Activated CD8-positive, alpha-beta memory T cell treated with anti-CD3 and anti-CD28 coated beads for 4 hours (primary cell): ENCODE data around the gene KIR2DL1.
"Not testable (repeated sequence)": the region's sequence is repeated elsewhere in the genome, so short reads cannot be mapped to it uniquely, and the experiment has no call there.

ENCODE experiments used
- DNase-seq, 2 donors: peaks; one replicate each; pipeline ENCODE4 v3.0.0-alpha.2; 2020; ENCODE audit warnings: low read depth in 2 of 2

The KIR2DL1 gene

GRCh38 chr19:54771018-54771960, 1.7 kb downstream of the KIR2DL1 start:
- DNase-seq, result not testable (repeated sequence)

- DNase-seq, result not testable (repeated sequence)
Observed at GRCh38 chr19:54772666-54773065, 3.1 kb downstream of the KIR2DL1 start.

DNA sequence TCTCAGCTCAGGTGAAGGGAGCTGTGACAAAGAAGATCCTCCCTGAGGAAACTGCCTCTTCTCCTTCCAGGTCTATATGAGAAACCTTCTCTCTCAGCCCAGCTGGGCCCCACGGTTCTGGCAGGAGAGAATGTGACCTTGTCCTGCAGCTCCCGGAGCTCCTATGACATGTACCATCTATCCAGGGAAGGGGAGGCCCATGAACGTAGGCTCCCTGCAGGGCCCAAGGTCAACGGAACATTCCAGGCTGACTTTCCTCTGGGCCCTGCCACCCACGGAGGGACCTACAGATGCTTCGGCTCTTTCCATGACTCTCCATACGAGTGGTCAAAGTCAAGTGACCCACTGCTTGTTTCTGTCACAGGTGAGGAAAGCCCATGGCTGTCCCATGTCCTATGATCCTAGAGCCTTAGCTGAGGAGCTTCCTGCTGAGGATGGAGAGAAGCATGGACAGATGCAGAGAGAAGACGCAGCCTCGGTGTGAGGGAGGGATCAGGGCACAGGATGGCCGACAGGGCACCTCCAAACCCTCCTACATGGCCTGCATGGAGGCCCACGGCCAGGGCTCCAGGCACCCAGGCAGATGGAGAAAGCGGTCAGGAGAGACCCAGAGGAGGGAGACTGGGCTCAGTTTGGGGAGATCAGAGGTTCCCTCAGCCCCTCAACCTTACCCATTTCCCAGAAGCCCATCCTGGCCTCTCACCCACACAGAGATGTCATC, 5.7 kb downstream of the KIR2DL1 start:
- DNase-seq, result not testable (repeated sequence)

- not testable (repeated sequence) for DNase-seq
Observed at GRCh38 chr19:54775830-54776229, 6.2 kb downstream of the KIR2DL1 start.

DNA sequence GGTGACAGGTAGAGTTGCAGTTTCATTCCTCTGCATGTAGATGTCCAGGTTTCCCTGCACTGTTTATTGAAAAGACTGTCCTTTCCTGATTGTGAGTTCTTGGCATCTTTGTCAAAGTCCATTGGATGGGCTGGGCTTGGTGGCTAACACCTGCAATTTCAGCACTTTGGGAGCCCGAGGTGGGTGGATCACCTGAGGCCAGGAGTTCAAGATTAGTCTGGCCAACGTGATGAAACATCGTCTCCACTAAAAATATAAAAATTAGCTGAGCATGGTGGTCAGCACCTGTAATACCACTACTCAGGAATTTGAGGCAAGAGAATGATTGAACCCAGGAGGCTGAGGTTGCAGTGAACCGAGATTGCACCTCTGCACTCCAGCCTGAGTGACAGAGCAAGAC, 8.3 kb downstream of the KIR2DL1 start:
- not testable (repeated sequence) for DNase-seq

DNA sequence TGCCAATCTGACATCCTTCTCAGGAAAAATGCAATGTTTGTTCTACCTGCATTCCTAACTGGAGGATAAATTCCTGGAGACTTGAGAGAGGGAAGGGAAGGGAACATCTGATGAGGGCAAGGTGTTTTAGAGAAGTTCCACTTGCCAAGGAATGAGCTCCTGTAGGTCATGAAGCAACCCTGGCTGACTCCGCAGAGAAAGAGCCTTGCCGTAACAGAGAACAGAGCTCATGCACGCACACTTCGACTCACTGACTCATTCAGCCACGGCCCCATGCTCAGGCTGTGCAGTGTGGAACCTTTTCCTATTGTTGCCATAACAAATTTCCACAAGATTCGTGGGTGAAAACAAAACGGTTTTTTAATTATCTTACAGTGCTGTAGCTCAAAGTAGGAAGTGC, 9.3 kb downstream of the KIR2DL1 start:
- not testable (repeated sequence) for DNase-seq

DNA sequence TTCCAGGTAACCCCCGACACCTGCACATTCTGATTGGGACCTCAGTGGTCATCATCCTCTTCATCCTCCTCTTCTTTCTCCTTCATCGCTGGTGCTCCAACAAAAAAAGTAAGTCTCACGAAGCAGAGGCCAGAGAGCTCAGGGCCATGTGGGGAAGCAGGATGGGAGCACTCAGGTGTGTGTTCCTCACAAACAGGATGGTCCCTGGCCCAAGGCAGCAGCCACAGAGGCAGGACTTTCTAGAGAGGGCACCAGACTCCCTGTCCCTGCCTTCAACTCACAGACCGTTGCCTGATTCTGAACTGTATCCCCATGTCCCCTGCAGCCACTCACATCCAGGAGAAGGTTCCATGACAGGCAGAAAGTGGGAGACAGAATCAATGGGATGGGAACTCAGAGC, 13.3 kb downstream of the KIR2DL1 start:
- DNase-seq, result not testable (repeated sequence)

DNA sequence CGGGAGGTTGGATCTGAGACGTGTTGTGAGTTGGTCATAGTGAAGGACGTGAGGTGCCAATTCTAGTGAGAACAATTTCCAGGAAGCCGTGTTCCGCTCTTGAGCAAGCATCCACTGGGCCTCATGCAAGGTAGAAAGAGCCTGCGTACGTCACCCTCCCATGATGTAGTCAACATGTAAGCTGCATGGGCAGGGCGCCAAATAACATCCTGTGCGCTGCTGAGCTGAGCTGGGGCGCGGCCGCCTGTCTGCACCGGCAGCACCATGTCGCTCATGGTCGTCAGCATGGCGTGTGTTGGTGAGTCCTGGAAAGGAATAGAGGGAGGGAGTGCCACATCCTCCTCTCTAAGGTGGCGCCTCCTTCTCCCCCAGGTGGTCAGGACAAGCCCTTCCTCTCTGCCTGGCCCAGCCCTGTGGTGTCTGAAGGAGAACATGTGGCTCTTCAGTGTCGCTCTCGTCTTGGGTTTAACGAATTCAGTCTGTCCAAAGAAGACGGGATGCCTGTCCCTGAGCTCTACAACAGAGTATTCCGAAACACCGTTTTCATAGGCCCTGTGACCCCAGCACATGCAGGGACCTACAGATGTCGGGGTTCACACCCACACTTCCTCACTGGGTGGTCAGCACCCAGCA, 16.6 kb downstream of the KIR2DL1 start:
- DNase-seq, result not testable (repeated sequence)

- DNase-seq, result not testable (repeated sequence)
Observed at GRCh38 chr19:54788154-54788553, 18.6 kb downstream of the KIR2DL1 start.

DNA sequence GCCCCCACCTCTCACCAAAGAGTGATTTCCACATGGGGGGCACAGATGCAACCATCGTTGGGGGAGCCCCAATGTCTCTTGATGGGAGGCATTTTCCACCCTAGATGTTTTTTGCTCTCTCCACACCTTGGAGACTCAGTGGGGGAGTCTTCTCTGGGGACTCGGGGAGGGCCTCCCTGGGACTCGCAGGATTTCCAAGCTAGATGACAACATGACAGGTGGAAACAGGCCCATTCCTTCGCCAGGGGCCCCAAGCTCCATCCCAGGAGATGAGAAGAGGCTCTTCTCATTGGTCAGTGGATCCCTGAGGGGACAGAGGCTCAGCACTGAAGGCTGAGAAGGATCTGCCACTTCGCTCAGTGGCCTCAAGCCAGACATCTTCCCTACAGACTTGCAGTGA, 21.1 kb downstream of the KIR2DL1 start:
- no peak for DNase-seq

- no peak for DNase-seq
Observed at GRCh38 chr19:54791476-54791875, 21.9 kb downstream of the KIR2DL1 start.

GRCh38 chr19:54792814-54793213, 23.2 kb downstream of the KIR2DL1 start:
- no peak for DNase-seq

- DNase-seq, result no peak
Observed at GRCh38 chr19:54795758-54796157, 26.2 kb downstream of the KIR2DL1 start.

DNA sequence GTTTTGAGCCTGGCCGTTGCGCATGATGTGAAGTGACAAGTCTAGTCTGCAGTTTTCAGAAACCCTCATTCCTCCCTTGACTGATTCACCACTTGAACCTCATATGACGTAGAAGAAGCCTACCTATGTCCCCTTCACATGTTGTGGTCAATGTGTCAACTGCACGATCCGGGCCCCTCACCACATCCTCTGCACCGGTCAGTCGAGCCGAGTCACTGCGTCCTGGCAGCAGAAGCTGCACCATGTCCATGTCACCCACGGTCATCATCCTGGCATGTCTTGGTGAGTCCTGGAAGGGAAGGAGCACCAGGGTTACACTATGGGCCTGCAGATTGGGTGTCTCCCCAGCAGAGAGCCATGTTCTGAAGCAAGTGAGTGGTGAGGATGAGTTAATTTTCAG, 33.8 kb downstream of the KIR2DL1 start, which contains the start of gene KIR2DL4:
KIR2DL4 (plus strand) TSS at position 201 of the 400 bp plus-strand sequence; CDS start at position 243, 42 bp downstream.
- peak; percentile 13 for DNase-seq

- no peak for DNase-seq
Observed at GRCh38 chr19:54804101-54804500, 34.5 kb downstream of the KIR2DL1 start.

DNA sequence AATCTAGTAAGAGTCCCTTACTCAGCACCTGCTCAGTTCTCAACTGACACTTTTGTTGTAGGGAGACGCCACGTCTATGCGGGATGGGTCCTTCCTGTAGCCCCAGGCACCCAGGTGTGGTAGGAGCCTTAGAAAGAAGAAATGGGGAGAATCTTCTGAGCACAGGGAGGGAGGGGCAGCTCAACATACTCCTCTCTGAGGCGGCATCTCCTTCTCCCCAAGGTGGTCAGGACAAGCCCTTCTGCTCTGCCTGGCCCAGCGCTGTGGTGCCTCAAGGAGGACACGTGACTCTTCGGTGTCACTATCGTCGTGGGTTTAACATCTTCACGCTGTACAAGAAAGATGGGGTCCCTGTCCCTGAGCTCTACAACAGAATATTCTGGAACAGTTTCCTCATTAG, 35.0 kb downstream of the KIR2DL1 start:
- no peak for DNase-seq

GRCh38 chr19:54805665-54806515, 36.3 kb downstream of the KIR2DL1 start:
- no peak for DNase-seq

DNA sequence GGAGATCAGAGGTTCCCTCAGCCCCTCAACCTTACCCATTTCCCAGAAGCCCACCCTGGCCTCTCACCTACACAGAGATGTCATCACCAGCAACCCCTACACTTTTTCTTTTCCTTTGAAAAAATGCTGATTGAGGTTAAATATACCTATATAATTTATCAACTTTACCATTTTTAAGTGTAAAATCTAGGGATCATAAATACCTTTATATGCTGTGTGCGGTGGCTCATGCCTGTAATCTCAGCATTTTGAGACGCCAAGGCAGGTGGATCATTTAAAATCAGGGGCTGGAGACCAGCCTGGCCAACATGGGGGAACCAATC, 36.9 kb downstream of the KIR2DL1 start:
- no peak for DNase-seq

DNA sequence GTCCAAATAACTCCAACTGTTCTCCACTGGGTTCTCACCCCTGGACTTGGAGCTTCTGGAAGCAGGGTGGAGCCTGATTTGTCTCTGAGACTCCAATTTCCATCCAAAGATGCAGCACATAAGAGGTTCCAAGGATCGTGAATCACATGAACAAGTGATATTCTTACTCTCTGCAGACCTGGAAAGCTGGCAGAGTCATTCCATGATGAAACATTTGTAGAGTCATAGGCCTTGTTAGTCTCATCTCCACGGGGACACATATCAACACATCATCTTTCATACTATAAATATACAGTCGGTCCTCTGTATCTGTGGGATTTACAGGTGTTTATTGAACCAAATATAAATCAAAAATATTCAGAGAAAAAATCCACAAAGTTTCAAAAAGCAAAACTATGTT, 45.0 kb downstream of the KIR2DL1 start:
- DNase-seq, result not testable (repeated sequence)

DNA sequence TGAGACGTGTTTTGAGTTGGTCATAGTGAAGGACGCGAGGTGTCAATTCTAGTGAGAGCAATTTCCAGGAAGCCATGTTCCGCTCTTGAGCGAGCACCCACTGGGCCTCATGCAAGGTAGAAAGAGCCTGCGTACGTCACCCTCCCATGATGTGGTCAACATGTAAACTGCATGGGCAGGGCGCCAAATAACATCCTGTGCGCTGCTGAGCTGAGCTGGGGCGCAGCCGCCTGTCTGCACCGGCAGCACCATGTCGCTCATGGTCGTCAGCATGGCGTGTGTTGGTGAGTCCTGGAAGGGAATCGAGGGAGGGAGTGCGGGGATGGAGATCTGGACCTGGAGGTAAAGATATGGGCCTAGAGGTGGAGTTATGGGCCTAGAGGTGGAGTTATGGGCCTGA, 46.7 kb downstream of the KIR2DL1 start, which contains the start of gene KIR3DL1:
KIR3DL1 (plus strand) TSS at position 218 of the 400 bp plus-strand sequence.
- DNase-seq, result not testable (repeated sequence)
